CD8-positive, alpha-beta T cell (primary cell): Measurements from ENCODE around the gene RNU1-2. TPM values are rescaled to one million over a fixed set of nuclear protein-coding genes. Genes with fewer than 3 reads are reported as not detected.

Experiments used
- microRNA-seq: library from miRNA; unstranded; fragments of <30 nt; microRNA quantifications from one replicate; pipeline ENCODE4 v1.2.0, GENCODE V29; 2022; ENCODE audit warnings: borderline microRNAs expressed
- total RNA-seq, 46 experiments: library from RNA in 2 of 46; stranded (reverse) in 2 of 46; gene quantifications; one replicate each; pipeline ENCODE4 v1.2.3 and lab custom pipeline; 2021 to 2026

The RNU1-2 gene
- total RNA-seq, 2 experiments from 2014 or later = 3,774 to 3,852 TPM

Small RNA genes lying within 50 kb of the gene (microRNA-seq; reads per million reads assigned to microRNA genes)
- gene MIR3675 = not detected

Other genes with a start within 250 kb of the RNU1-2 start
- 1,000 to 10,000 TPM; 3,774 to 3,852 TPM for gene RNU1-3, start 229.0 kb upstream of the RNU1-2 start, total RNA-seq
- 1,000 to 10,000 TPM; 3,774 to 3,852 TPM for gene RNU1-4, start 155.5 kb upstream of the RNU1-2 start, total RNA-seq
- 10 to 100 TPM; 51.2 to 54.0 TPM for gene CROCC, start 26.0 kb downstream of the RNU1-2 start, total RNA-seq
- not detected for gene MFAP2, start 84.6 kb downstream of the RNU1-2 start, total RNA-seq
- 10 to 100 TPM; 23.4 to 24.2 TPM for gene ATP13A2, start 115.9 kb downstream of the RNU1-2 start, total RNA-seq
- 10 to 100 TPM; 66.2 to 71.8 TPM for gene SDHB, start 158.1 kb downstream of the RNU1-2 start, total RNA-seq
- not detected for gene PADI2, start 223.5 kb downstream of the RNU1-2 start, total RNA-seq